Transverse colon (tissue), 4 donors: ENCODE measurements around the gene ERVV-1. TPM values are rescaled to one million over a fixed set of nuclear protein-coding genes. Genes with fewer than 3 reads are reported as not detected.

Experiments used
- DNase-seq: peaks from one replicate; pipeline ENCODE4 v3.0.0-alpha.2; 2019
- H3K27ac ChIP-seq, 4 donors: fragments of 200-600 bp; sonication (generic); 2 replicates each; pipeline ENCODE4 v1.5.1; 2016 to 2018; ENCODE audit warnings: inconsistent platforms in 4 of 4
- H3K27me3 ChIP-seq: fragments of 200-600 bp; sonication (generic); 2 replicates; pipeline ENCODE4 v1.5.1; 2017; ENCODE audit warnings: inconsistent platforms
- H3K36me3 ChIP-seq, 4 donors: fragments of 200-600 bp; sonication (generic); 2 replicates each; pipeline ENCODE4 v1.5.1; 2017 to 2019; ENCODE audit warnings: inconsistent platforms in 4 of 4
- H3K4me1 ChIP-seq, 4 donors: fragments of 200-600 bp; sonication (generic); 2 replicates each; pipeline ENCODE4 v1.5.1; 2017 to 2020; ENCODE audit warnings: inconsistent platforms in 4 of 4
- H3K4me3 ChIP-seq, 4 donors: fragments of 200-600 bp; sonication (generic); 1 replicate in 1 of 4; 2 replicates in 3 of 4; pipeline versions ENCODE4 v1.5.1 to v1.6.1; 2017 to 2019; ENCODE audit warnings: inconsistent platforms in 4 of 4
- H3K9me3 ChIP-seq, 2 donors: fragments of 200-600 bp; sonication (generic); 2 replicates each; pipeline ENCODE4 v1.5.1; 2017 to 2019; ENCODE audit warnings: inconsistent platforms in 2 of 2
- CTCF ChIP-seq, 5 experiments: fragments of 200-600 bp in 3 of 5; fragments of 450-650 bp in 2 of 5; sonication (generic) in 3 of 5; IDR thresholded peaks; 1 replicate in 2 of 5; 2 replicates in 3 of 5; pipeline ENCODE4 v1.5.1; 2016 to 2017; ENCODE audit warnings: antibody characterized with exemption in 5 of 5, inconsistent platforms in 3 of 5, mild to moderate bottlenecking in 2 of 5, moderate library complexity in 1 of 5
- EP300 ChIP-seq: sonication (generic); formaldehyde crosslinking; IDR thresholded peaks from one replicate; pipeline ENCODE4 v1.6.1; 2017; ENCODE audit warnings: antibody characterized with exemption, low read depth
- POLR2A ChIP-seq: fragments of 450-650 bp; IDR thresholded peaks from one replicate; pipeline ENCODE4 v1.6.1; 2016; ENCODE audit warnings: antibody characterized with exemption, mild to moderate bottlenecking, moderate library complexity
- POLR2AphosphoS5 ChIP-seq, 3 donors: sonication (generic); formaldehyde crosslinking; IDR thresholded peaks; one replicate each; pipeline ENCODE4 v1.6.1; 2016; ENCODE audit warnings: antibody characterized with exemption in 3 of 3
- WGBS, 2 donors: methylation state at CpG; one replicate each; pipeline ENCODE4 v1.1.5; 2018; ENCODE audit warnings: low coverage in 1 of 2; 5-methylcytosine and 5-hydroxymethylcytosine counted together
- in situ Hi-C, 4 donors: fragments of 200-750 bp; cut with MboI; loops; one replicate each; pipeline versions ENCODE4 v1.15.0 to v1.15.1; 2017; ENCODE audit warnings: low sequenced_read_pairs in 3 of 4, low pct_ligation_motif_present in 1 of 4, low pct_unique_long_range_greater_than_20kb in 1 of 4
- intact Hi-C: fragments of 100-400 bp; cut with DNase I; formaldehyde crosslinking; loops from one replicate; pipeline ENCODE4 v1.15.1; 2023; ENCODE audit warnings: low total_unique reads
- total RNA-seq, 4 donors: library from RNA; depleted of rRNA; stranded (reverse); fragments of >200 nt; gene quantifications; one replicate each; pipeline ENCODE4 v1.1.0, GENCODE V29; 2016

ERVV-1 gene
- total RNA-seq, 4 donors from 2014 or later, result not detected

GRCh38 chr19:53037101-53038097 lies 23.7 kb downstream of the ERVV-1 start:
- peaks cover 9 to 21% of the 10 kb centered on the region in 2 donors for H3K9me3 ChIP-seq
- intact Hi-C loops, result no loop called here
- in situ Hi-C loops, result no loop called here
- H3K4me3 ChIP-seq, result peak overlapping the region in 1 of 4 donors; percentile 20
- H3K27me3 ChIP-seq, result peaks cover 15% of the 10 kb centered on the region
- 59% methylated on average over 52 of the region's 52 CpGs; no CpG with 5 or more reads in 1 of the 2 donors for WGBS, 2 donors
- no peak overlapping the region for H3K27ac ChIP-seq
- H3K36me3 ChIP-seq, result no peaks in the 10 kb centered on the region
- no peaks in the 10 kb centered on the region for H3K4me1 ChIP-seq
- TF ChIP-seq CTCF (IDR thresholded peaks at IDR 0.05) (no peak), POLR2AphosphoS5 (IDR thresholded peaks at IDR 0.05) (no peak), POLR2A (no peak), EP300 (no peak)
- DNase-seq, result no peak

- Histone ChIP-seq H3K27me3 (peaks cover 18% of the 10 kb centered on the region), H3K36me3 (no peaks in the 10 kb centered on the region), H3K9me3 (peaks cover 9 to 33% of the 10 kb centered on the region in 2 donors), H3K4me1 (no peaks in the 10 kb centered on the region), H3K4me3 (no peak overlapping the region), H3K27ac (no peak overlapping the region)
- DNase-seq, result no peak
- in situ Hi-C loops, result no loop called here
- intact Hi-C loops, result no loop called here
- TF ChIP-seq POLR2AphosphoS5 (IDR thresholded peaks at IDR 0.05) (no peak), CTCF (IDR thresholded peaks at IDR 0.05) (no peak), POLR2A (no peak), EP300 (no peak)
- WGBS, 2 donors, result 82 to 83% methylated on average over 1 of the region's 1 CpG
These were observed 27.6 kb downstream of the ERVV-1 start for GRCh38 chr19:53041366-53041765.

GRCh38 chr19:53045536-53045935 lies 31.8 kb downstream of the ERVV-1 start:
- H3K27me3 ChIP-seq, result peaks cover 3% of the 10 kb centered on the region
- intact Hi-C loops, result no loop called here
- TF ChIP-seq POLR2AphosphoS5 (IDR thresholded peaks at IDR 0.05), result no peak
- no peak for TF ChIP-seq EP300
- TF ChIP-seq CTCF (IDR thresholded peaks at IDR 0.05), result no peak
- TF ChIP-seq POLR2A, result no peak

GRCh38 chr19:53047379-53047778 lies 33.7 kb downstream of the ERVV-1 start:
- WGBS, 2 donors, result 87 to 94% methylated on average over 2 of the region's 2 CpGs
- in situ Hi-C loops, result no loop called here

More at GRCh38 chr19:53045536-53045935, 31.8 kb downstream of the ERVV-1 start:
- in situ Hi-C loops, result no loop called here
- Histone ChIP-seq H3K9me3 (peaks cover 11 to 37% of the 10 kb centered on the region in 2 donors), H3K4me1 (no peaks in the 10 kb centered on the region), H3K36me3 (no peaks in the 10 kb centered on the region), H3K4me3 (no peak overlapping the region), H3K27ac (no peak overlapping the region)
- 79 to 82% methylated on average over 16 of the region's 16 CpGs for WGBS, 2 donors
- no peak for DNase-seq

More at GRCh38 chr19:53047379-53047778, 33.7 kb downstream of the ERVV-1 start:
- no peaks in the 10 kb centered on the region for H3K36me3 ChIP-seq
- TF ChIP-seq POLR2A, result no peak
- TF ChIP-seq EP300, result no peak
- TF ChIP-seq CTCF (IDR thresholded peaks at IDR 0.05), result no peak
- no peak for TF ChIP-seq POLR2AphosphoS5 (IDR thresholded peaks at IDR 0.05)
- H3K9me3 ChIP-seq, result peaks cover 11 to 37% of the 10 kb centered on the region in 2 donors
- no peak overlapping the region for H3K27ac ChIP-seq
- no peaks in the 10 kb centered on the region for H3K4me1 ChIP-seq
- intact Hi-C loops, result no loop called here
- no peak overlapping the region for H3K4me3 ChIP-seq
- no peak for DNase-seq
- peaks cover 3% of the 10 kb centered on the region for H3K27me3 ChIP-seq
